22Rv1 (cell line): Measurements from ENCODE around the gene GNA15.

Experiments used
- CTCF ChIP-seq: fragments of 450-650 bp; IDR thresholded peaks from 2 replicates; pipeline ENCODE4 v1.5.1; 2017; ENCODE audit warnings: mild to moderate bottlenecking
- ZFX ChIP-seq: fragments of 450-650 bp; IDR thresholded peaks from 2 replicates; pipeline ENCODE4 v1.6.1; 2017; ENCODE audit warnings: antibody characterized with exemption, borderline replicate concordance

GRCh38 chr19:3114811-3115210, 21.0 kb upstream of the GNA15 start:
- no peak for TF ChIP-seq CTCF
- no peak for TF ChIP-seq ZFX
